Measurements from ENCODE around the gene MOV10L1. TPM values are rescaled to one million over a fixed set of nuclear protein-coding genes. Genes with fewer than 3 reads are reported as not detected.

MOV10L1 gene
- total and polyA plus RNA-seq, 2 experiments from 2014 or later: 0.73 to 1.8 TPM

GRCh38 chr22:50074056-50074455 is 15.8 kb upstream of the MOV10L1 start:
- Histone ChIP-seq H3K4me1 (ENCODE audit: insufficient read depth) (no peaks in the 10 kb centered on the region), H3F3A (replicated peaks; ENCODE audit: low read depth) (no peaks in the 10 kb centered on the region), H3K4me2 (no peak overlapping the region), H3K27me3 (ENCODE audit: insufficient read depth) (no peaks in the 10 kb centered on the region), H3K79me2 (replicated peaks; ENCODE audit: insufficient read depth) (no peaks in the 10 kb centered on the region), H4K20me1 (replicated peaks; ENCODE audit: insufficient read depth) (no peaks in the 10 kb centered on the region), H3K36me3 (ENCODE audit: insufficient read depth) (no peaks in the 10 kb centered on the region), H3K9me2 (ENCODE audit: insufficient read depth) (no peaks in the 10 kb centered on the region), H3K4me3 (no peak overlapping the region), H2AFZ (peak overlapping the region; percentile 72; the same call in 1 of the 2 replicates), H3K27ac (ENCODE audit: low read depth) (no peak overlapping the region)
- no peak for TF ChIP-seq ETS1 (IDR thresholded peaks at IDR 0.05)
- TF ChIP-seq ZNF331 (CRISPR knock-in tag; IDR thresholded peaks at IDR 0.05; ENCODE audit: low read depth): no peak
- no peak for TF ChIP-seq CREB1 (CRISPR knock-in tag; IDR thresholded peaks at IDR 0.05; ENCODE audit: low read depth)
- no peak for TF ChIP-seq REST (IDR thresholded peaks at IDR 0.05; ENCODE audit: unreplicated experiment)
- TF ChIP-seq CTCF (conservative IDR thresholded peaks at IDR 0.05; ENCODE audit: low read depth in 2 of 2): peak; percentile 15 to 39; a peak in 2 of 4 replicates
- Mint-ChIP-seq H3K4me3 (no peak overlapping the region), H3K4me1 (no peaks in the 10 kb centered on the region), H3K27me3 (ENCODE audit: insufficient read depth, low read depth, poor library complexity) (peaks cover 4% of the 10 kb centered on the region), H3K9me3 (no peaks in the 10 kb centered on the region), H3K27ac (no peak overlapping the region), H3K36me3 (ENCODE audit: low read depth) (no peaks in the 10 kb centered on the region)
- DNase-seq (ENCODE audit: low spot score) (peak; percentile 57), ATAC-seq (peak; percentile 64)

GRCh38 chr22:50074551-50075530 is 15.0 kb upstream of the MOV10L1 start:
- H3K4me1 ChIP-seq (ENCODE audit: insufficient read depth): no peaks in the 10 kb centered on the region
- H3K27me3 ChIP-seq (ENCODE audit: insufficient read depth): no peaks in the 10 kb centered on the region
- TF ChIP-seq ZNF331 (CRISPR knock-in tag; IDR thresholded peaks at IDR 0.05; ENCODE audit: low read depth) (no peak), CREB1 (CRISPR knock-in tag; IDR thresholded peaks at IDR 0.05; ENCODE audit: low read depth) (0 out of 2 replicates have a peak, but pooled peaks have one; percentile 33)
- no peaks in the 10 kb centered on the region for H3K79me2 ChIP-seq (replicated peaks; ENCODE audit: insufficient read depth)
- H3K27ac Mint-ChIP-seq: no peak overlapping the region
- H3F3A ChIP-seq (replicated peaks; ENCODE audit: low read depth): no peaks in the 10 kb centered on the region
- no peak overlapping the region for H3K4me3 Mint-ChIP-seq
- peak overlapping the region; percentile 72; the same call in 1 of the 2 replicates for H2AFZ ChIP-seq
- no peak overlapping the region for H3K4me3 ChIP-seq
- no peak overlapping the region for H3K4me2 ChIP-seq
- H3K9me3 Mint-ChIP-seq: no peaks in the 10 kb centered on the region
- no peak overlapping the region for H3K27ac ChIP-seq (ENCODE audit: low read depth)
- H3K36me3 ChIP-seq (ENCODE audit: insufficient read depth): no peaks in the 10 kb centered on the region
- no peaks in the 10 kb centered on the region for H3K4me1 Mint-ChIP-seq
- H3K27me3 Mint-ChIP-seq (ENCODE audit: insufficient read depth, low read depth, poor library complexity): peaks cover 7% of the 10 kb centered on the region
- no peaks in the 10 kb centered on the region for H4K20me1 ChIP-seq (replicated peaks; ENCODE audit: insufficient read depth)
- peak; percentile 55 for DNase-seq (ENCODE audit: low spot score)
- ATAC-seq: peak; percentile 40
- no peaks in the 10 kb centered on the region for H3K9me2 ChIP-seq (ENCODE audit: insufficient read depth)
- no peaks in the 10 kb centered on the region for H3K36me3 Mint-ChIP-seq (ENCODE audit: low read depth)

All from GM23338 (cell line).